GOT3 (cell line): ENCODE results near the gene ATP5IF1.
A peak's percentile ranks its signal among the peaks of the same experiment; 100 is the strongest.

ENCODE experiments used
- DNase-seq: peaks from one replicate; lab custom pipeline; 2025; ENCODE audit warnings: mixed read lengths; lab: John Stamatoyannopoulos, UW

ATP5IF1 gene

GRCh38 chr1:28236656-28237322 is 865 bp downstream of the ATP5IF1 start:
- DNase-seq, result no peak

- no peak for DNase-seq
These were observed 3.1 kb downstream of the ATP5IF1 start for GRCh38 chr1:28239004-28239403.

GRCh38 chr1:28240024-28240423 is 4.1 kb downstream of the ATP5IF1 start:
- no peak for DNase-seq

GRCh38 chr1:28241638-28242241 is 5.8 kb downstream of the ATP5IF1 start:
- no peak for DNase-seq

GRCh38 chr1:28243685-28244311 is 7.9 kb downstream of the ATP5IF1 start:
- no peak for DNase-seq

GRCh38 chr1:28244549-28245251 is 8.8 kb downstream of the ATP5IF1 start:
- no peak for DNase-seq

- no peak for DNase-seq
These were observed 10.5 kb downstream of the ATP5IF1 start for GRCh38 chr1:28246427-28246832.

- no peak for DNase-seq
These were observed 11.8 kb downstream of the ATP5IF1 start for GRCh38 chr1:28247612-28248272.

GRCh38 chr1:28248273-28249012 is 12.5 kb downstream of the ATP5IF1 start:
- peak; percentile 41 for DNase-seq

- no peak for DNase-seq
These were observed 13.3 kb downstream of the ATP5IF1 start for GRCh38 chr1:28249013-28249865.

- DNase-seq, result no peak
These were observed 14.0 kb downstream of the ATP5IF1 start for GRCh38 chr1:28249866-28250295.

GRCh38 chr1:28256197-28256827 is 20.4 kb downstream of the ATP5IF1 start:
- no peak for DNase-seq

- no peak for DNase-seq
These were observed 21.8 kb downstream of the ATP5IF1 start for GRCh38 chr1:28257736-28258135.

GRCh38 chr1:28258628-28259251 is 22.8 kb downstream of the ATP5IF1 start:
- no peak for DNase-seq

- peak; percentile 98 for DNase-seq
These were observed 23.5 kb downstream of the ATP5IF1 start, which contains the start of gene SESN2 for GRCh38 chr1:28259252-28259933. TSS of gene SESN2 (plus strand) at chr1:28259518. CDS start at chr1:28259848, 330 bp downstream.

GRCh38 chr1:28259934-28260802 is 24.2 kb downstream of the ATP5IF1 start:
- no peak for DNase-seq

GRCh38 chr1:28260803-28261174 is 24.9 kb downstream of the ATP5IF1 start:
- DNase-seq, result no peak

GRCh38 chr1:28264897-28265296 is 29.0 kb downstream of the ATP5IF1 start:
- no peak for DNase-seq
